ENCODE data around the gene PCGF3. TPM values are rescaled to one million over a fixed set of nuclear protein-coding genes. Genes with fewer than 3 reads are reported as not detected.

The PCGF3 gene
- total and polyA plus RNA-seq, 2 experiments from 2014 or later: 21.0 to 26.0 TPM

DNA sequence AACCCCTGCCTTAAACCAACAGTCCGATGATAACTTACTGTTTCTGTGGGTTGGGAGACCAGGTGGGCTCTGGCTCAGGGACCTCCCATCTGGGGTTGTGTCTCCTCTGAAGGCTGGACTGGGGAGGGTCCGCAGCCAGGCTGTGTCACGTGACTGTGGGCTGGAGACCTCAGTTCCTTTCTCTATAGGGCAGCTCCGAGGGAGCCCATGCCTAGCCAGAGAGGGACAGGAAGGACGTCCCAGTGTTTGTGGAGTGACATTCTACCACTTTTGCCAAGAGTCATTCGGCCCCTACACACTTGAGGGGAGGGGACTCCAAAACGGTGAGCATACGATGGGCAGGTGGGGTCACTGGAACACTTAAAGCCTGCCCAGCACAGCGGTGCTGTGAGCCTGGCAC, 4.5 kb downstream of the PCGF3 start:
- Histone ChIP-seq H4K20me1 (ENCODE audit: insufficient read depth) (peaks cover 3% of the 10 kb centered on the region; the same call in 1 of the 2 replicates), H3K4me2 (ENCODE audit: unreplicated experiment) (no peak overlapping the region), H3F3A (ENCODE audit: insufficient read depth) (0 out of 2 replicates have a peak, but pooled peaks cover 4% of the 10 kb centered on the region), H3K9me2 (ENCODE audit: insufficient read depth) (no peaks in the 10 kb centered on the region), H3K9me3 (ENCODE audit: low read depth) (no peaks in the 10 kb centered on the region), H2AFZ (no peak overlapping the region), H3K79me2 (ENCODE audit: insufficient read depth) (peaks cover 95% of the 10 kb centered on the region), H3K27me3 (replicated peaks; ENCODE audit: insufficient read depth) (no peaks in the 10 kb centered on the region), H3K27ac (no peak overlapping the region), H3K9ac (no peak overlapping the region), H3K36me3 (ENCODE audit: low read depth) (no peaks in the 10 kb centered on the region), H3K4me1 (ENCODE audit: insufficient read depth) (peaks cover 7% of the 10 kb centered on the region; the same call in 1 of the 2 replicates), H3K4me3 (no peak overlapping the region)
- no peak for DNase-seq
- WGBS, 2 experiments (ENCODE audit: low coverage in 1 of 2, low lambda C conversion rate in 2 of 2, missing lambda C conversion rate in 2 of 2): 68 to 79% methylated on average over 9 of the region's 9 CpGs
- no peak for TF ChIP-seq EZH2 (IDR thresholded peaks at IDR 0.05; ENCODE audit: insufficient read depth, poor library complexity, severe bottlenecking)
- no peak for TF ChIP-seq EZH2phosphoT487 (IDR thresholded peaks at IDR 0.05; ENCODE audit: insufficient read depth, low read depth)
- in situ Hi-C loops (cut with MboI): no loop called here

DNA sequence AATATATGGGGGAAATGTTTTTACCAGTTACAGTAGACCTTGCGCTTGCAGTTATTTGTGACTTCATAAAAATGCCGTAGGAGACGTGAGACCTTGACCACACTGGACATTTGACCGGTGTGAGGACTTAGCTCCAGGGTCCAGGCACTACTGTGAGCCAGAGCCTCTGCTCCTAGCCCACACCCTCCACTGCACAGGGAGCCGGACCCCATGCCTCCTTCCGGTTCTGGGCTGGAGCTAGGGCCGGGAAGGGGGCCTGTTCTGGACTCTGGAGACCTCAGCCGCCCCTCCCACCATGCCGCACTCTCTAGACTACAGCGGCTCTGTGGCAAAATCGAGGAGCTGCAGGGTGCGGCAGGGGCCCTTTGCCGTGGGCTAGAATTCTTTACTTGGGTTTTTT, 5.3 kb downstream of the PCGF3 start:
- Histone ChIP-seq H4K20me1 (ENCODE audit: insufficient read depth) (peaks cover 3% of the 10 kb centered on the region; the same call in 1 of the 2 replicates), H3K79me2 (ENCODE audit: insufficient read depth) (peaks cover 94% of the 10 kb centered on the region), H3K4me2 (ENCODE audit: unreplicated experiment) (no peak overlapping the region), H3K4me3 (no peak overlapping the region), H3K4me1 (ENCODE audit: insufficient read depth) (peaks cover 7% of the 10 kb centered on the region; the same call in 1 of the 2 replicates), H3K27ac (no peak overlapping the region), H3F3A (ENCODE audit: insufficient read depth) (0 out of 2 replicates have a peak, but pooled peaks cover 4% of the 10 kb centered on the region), H3K36me3 (ENCODE audit: low read depth) (no peaks in the 10 kb centered on the region), H3K27me3 (replicated peaks; ENCODE audit: insufficient read depth) (no peaks in the 10 kb centered on the region), H3K9ac (no peak overlapping the region), H3K9me2 (ENCODE audit: insufficient read depth) (no peaks in the 10 kb centered on the region), H2AFZ (no peak overlapping the region), H3K9me3 (ENCODE audit: low read depth) (no peaks in the 10 kb centered on the region)
- WGBS, 2 experiments (ENCODE audit: low coverage in 1 of 2, low lambda C conversion rate in 2 of 2, missing lambda C conversion rate in 2 of 2): 68 to 80% methylated on average over 13 of the region's 13 CpGs
- TF ChIP-seq EZH2 (IDR thresholded peaks at IDR 0.05; ENCODE audit: insufficient read depth, poor library complexity, severe bottlenecking) (no peak), EZH2phosphoT487 (IDR thresholded peaks at IDR 0.05; ENCODE audit: insufficient read depth, low read depth) (no peak)
- in situ Hi-C loops (cut with MboI): no loop called here
- DNase-seq: no peak

- H3K9me2 ChIP-seq (ENCODE audit: insufficient read depth): no peaks in the 10 kb centered on the region
- H3K4me1 ChIP-seq (ENCODE audit: insufficient read depth): peaks cover 7% of the 10 kb centered on the region; the same call in 1 of the 2 replicates
- H3F3A ChIP-seq (ENCODE audit: insufficient read depth): 0 out of 2 replicates have a peak, but pooled peaks cover 4% of the 10 kb centered on the region
- no peak overlapping the region for H3K4me2 ChIP-seq (ENCODE audit: unreplicated experiment)
- H4K20me1 ChIP-seq (ENCODE audit: insufficient read depth): peaks cover 3% of the 10 kb centered on the region; the same call in 1 of the 2 replicates
- peaks cover 83% of the 10 kb centered on the region for H3K79me2 ChIP-seq (ENCODE audit: insufficient read depth)
- no peak overlapping the region for H3K9ac ChIP-seq
- TF ChIP-seq EZH2 (IDR thresholded peaks at IDR 0.05; ENCODE audit: insufficient read depth, poor library complexity, severe bottlenecking) (no peak), EZH2phosphoT487 (IDR thresholded peaks at IDR 0.05; ENCODE audit: insufficient read depth, low read depth) (no peak)
- H3K36me3 ChIP-seq (ENCODE audit: low read depth): no peaks in the 10 kb centered on the region
- no peak overlapping the region for H3K27ac ChIP-seq
- no peak for DNase-seq
- no peaks in the 10 kb centered on the region for H3K27me3 ChIP-seq (replicated peaks; ENCODE audit: insufficient read depth)
- no peak overlapping the region for H2AFZ ChIP-seq
- H3K4me3 ChIP-seq: no peak overlapping the region
- in situ Hi-C loops (cut with MboI): no loop called here
- 40 to 44% methylated on average over 3 of the region's 3 CpGs for WGBS, 2 experiments (ENCODE audit: low coverage in 1 of 2, low lambda C conversion rate in 2 of 2, missing lambda C conversion rate in 2 of 2)
- H3K9me3 ChIP-seq (ENCODE audit: low read depth): no peaks in the 10 kb centered on the region
Observed at GRCh38 chr4:712093-712492, 6.5 kb downstream of the PCGF3 start.

DNA sequence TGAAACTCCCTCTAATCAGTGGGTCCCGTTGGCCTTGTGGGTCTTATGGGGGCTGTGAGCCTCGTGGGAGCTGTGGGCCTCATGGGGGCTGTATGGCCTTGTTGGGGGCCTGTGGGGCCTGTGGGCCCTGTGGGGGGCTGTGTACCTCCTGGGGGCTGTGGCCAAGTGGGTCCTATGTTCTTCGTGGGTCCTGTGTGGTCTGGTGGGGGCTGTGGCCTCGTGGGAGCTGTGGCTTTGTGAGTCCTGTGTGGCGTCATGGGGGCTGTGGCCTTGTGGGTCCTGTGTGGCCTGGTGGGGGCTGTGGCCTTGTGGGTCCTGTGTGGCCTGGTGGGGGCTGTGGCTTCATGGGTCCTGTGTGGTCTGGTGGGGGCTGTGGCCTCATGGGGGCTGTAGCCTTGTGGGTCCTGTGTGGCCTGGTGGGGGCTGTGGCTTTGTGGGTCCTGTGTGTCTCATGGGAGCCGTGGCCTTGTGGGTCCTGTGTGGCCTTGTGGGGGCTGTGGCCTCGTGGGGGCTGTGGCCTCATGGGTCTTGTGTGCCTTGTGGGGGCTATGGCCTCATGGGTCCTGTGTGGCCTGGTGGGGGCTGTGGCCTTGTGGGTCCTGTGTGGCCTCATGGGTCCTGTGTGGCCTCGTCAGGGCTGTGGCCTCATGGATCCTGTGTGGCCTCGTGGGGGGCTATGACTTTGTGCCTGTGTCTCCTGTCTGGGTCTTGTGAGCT, 7.4 kb downstream of the PCGF3 start:
- no peak for DNase-seq
- Histone ChIP-seq H3K79me2 (ENCODE audit: insufficient read depth) (peaks cover 83% of the 10 kb centered on the region), H2AFZ (no peak overlapping the region), H3K27ac (no peak overlapping the region), H3K9me3 (ENCODE audit: low read depth) (no peaks in the 10 kb centered on the region), H3K4me3 (no peak overlapping the region), H4K20me1 (ENCODE audit: insufficient read depth) (peaks cover 3% of the 10 kb centered on the region; the same call in 1 of the 2 replicates), H3K9ac (no peak overlapping the region), H3F3A (ENCODE audit: insufficient read depth) (0 out of 2 replicates have a peak, but pooled peaks cover 4% of the 10 kb centered on the region), H3K27me3 (replicated peaks; ENCODE audit: insufficient read depth) (no peaks in the 10 kb centered on the region), H3K36me3 (ENCODE audit: low read depth) (no peaks in the 10 kb centered on the region), H3K4me1 (ENCODE audit: insufficient read depth) (peaks cover 6% of the 10 kb centered on the region; the same call in 1 of the 2 replicates), H3K9me2 (ENCODE audit: insufficient read depth) (no peaks in the 10 kb centered on the region), H3K4me2 (ENCODE audit: unreplicated experiment) (no peak overlapping the region)
- 81 to 86% methylated on average over 5 to 9 of the region's 9 CpGs for WGBS, 2 experiments (ENCODE audit: low coverage in 1 of 2, low lambda C conversion rate in 2 of 2, missing lambda C conversion rate in 2 of 2)
- TF ChIP-seq EZH2 (IDR thresholded peaks at IDR 0.05; ENCODE audit: insufficient read depth, poor library complexity, severe bottlenecking) (no peak), EZH2phosphoT487 (IDR thresholded peaks at IDR 0.05; ENCODE audit: insufficient read depth, low read depth) (no peak)
- in situ Hi-C loops (cut with MboI): no loop called here

All from GM23248 (cell line).